ENCODE results near the gene GFRA1. TPM values are rescaled to one million over a fixed set of nuclear protein-coding genes. Genes with fewer than 3 reads are reported as not detected.

GFRA1 gene
- total and polyA plus RNA-seq, 2 of the 8 experiments (the other 6 are each of a cell fraction or from before 2014, with no cell fraction given) = 1.1 to 2.0 TPM

- TF ChIP-seq BCL11A (IDR thresholded peaks at IDR 0.05; ENCODE audit: low read depth in 2 of 2, low read length in 2 of 2) (no peak), RFX5 (IDR thresholded peaks at IDR 0.05; ENCODE audit: borderline replicate concordance, low read depth, low read length) (no peak), SIRT6 (IDR thresholded peaks at IDR 0.05; ENCODE audit: low read length) (no peak), KDM4A (IDR thresholded peaks at IDR 0.05; ENCODE audit: low read depth, low read length, severe bottlenecking) (no peak), TAF7 (optimal IDR thresholded peaks at IDR 0.05; ENCODE audit: borderline replicate concordance, low read depth, low read length) (no peak), NRF1 (IDR thresholded peaks at IDR 0.05; ENCODE audit: low read depth, low read length) (no peak)
Observed at GRCh38 chr10:116298586-116298985, 25.6 kb upstream of the GFRA1 start (continued).
